ENCODE results near the gene LINS1. TPM values are rescaled to one million over a fixed set of nuclear protein-coding genes. Genes with fewer than 3 reads are reported as not detected.
A peak's percentile ranks its signal among the peaks of the same experiment; 100 is the strongest.

LINS1 gene
- total RNA-seq, 2 donors from 2014 or later = 15.5 to 32.3 TPM

DNA sequence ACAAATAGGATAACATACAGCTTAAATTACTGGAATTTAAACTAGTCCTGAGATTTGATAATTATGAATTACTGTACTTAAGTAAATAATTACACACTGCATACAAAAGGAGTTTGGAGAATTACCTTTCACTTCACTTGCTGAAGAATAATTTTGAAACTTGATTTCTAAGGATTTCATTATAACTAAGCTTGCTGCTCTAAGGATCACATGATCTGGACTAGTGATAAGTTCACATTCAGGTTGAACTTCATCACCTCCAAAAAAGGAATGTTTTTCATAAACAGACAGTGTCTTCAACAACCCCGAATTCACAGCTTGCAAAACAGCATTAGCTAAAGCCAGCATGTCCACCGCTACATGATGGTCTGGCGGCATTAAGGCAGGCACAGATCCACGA, 28.5 kb downstream of the LINS1 start:
- no peaks in the 10 kb centered on the region for H3K36me3 ChIP-seq
- intact Hi-C loops (cut with DNase I) = loop anchor here (2.0 to 5.0 kb wide), 2 partner anchors 223 to 646 kb away; no protein-coding TSS in a partner anchor
- no peaks in the 10 kb centered on the region for H3K4me1 ChIP-seq (replicated peaks)
- no peak overlapping the region for H3K4me3 ChIP-seq
- H3K9me3 ChIP-seq = no peaks in the 10 kb centered on the region
- no peak overlapping the region for H3K27ac ChIP-seq
- H3K27me3 ChIP-seq (replicated peaks; ENCODE audit: insufficient read depth) = no peaks in the 10 kb centered on the region
- 90% methylated on average over 4 of the region's 4 CpGs for WGBS
- DNase-seq (ENCODE audit: low spot score) = no peak
- no peak for TF ChIP-seq POLR2A (IDR thresholded peaks at IDR 0.05)
- TF ChIP-seq, protein P1, sequence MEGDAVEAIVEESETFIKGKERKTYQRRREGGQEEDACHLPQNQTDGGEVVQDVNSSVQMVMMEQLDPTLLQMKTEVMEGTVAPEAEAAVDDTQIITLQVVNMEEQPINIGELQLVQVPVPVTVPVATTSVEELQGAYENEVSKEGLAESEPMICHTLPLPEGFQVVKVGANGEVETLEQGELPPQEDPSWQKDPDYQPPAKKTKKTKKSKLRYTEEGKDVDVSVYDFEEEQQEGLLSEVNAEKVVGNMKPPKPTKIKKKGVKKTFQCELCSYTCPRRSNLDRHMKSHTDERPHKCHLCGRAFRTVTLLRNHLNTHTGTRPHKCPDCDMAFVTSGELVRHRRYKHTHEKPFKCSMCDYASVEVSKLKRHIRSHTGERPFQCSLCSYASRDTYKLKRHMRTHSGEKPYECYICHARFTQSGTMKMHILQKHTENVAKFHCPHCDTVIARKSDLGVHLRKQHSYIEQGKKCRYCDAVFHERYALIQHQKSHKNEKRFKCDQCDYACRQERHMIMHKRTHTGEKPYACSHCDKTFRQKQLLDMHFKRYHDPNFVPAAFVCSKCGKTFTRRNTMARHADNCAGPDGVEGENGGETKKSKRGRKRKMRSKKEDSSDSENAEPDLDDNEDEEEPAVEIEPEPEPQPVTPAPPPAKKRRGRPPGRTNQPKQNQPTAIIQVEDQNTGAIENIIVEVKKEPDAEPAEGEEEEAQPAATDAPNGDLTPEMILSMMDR (IDR thresholded peaks at IDR 0.05) = no peak
- no peak for TF ChIP-seq POLR2AphosphoS5 (IDR thresholded peaks at IDR 0.05)

GRCh38 chr15:100572362-100572983, 29.5 kb downstream of the LINS1 start:
- Histone ChIP-seq H3K4me3 (no peak overlapping the region), H3K4me1 (replicated peaks) (no peaks in the 10 kb centered on the region), H3K9me3 (no peaks in the 10 kb centered on the region), H3K27me3 (replicated peaks; ENCODE audit: insufficient read depth) (no peaks in the 10 kb centered on the region), H3K36me3 (no peaks in the 10 kb centered on the region), H3K27ac (no peak overlapping the region)
- no peak for TF ChIP-seq POLR2A (IDR thresholded peaks at IDR 0.05)
- TF ChIP-seq, protein P1 (IDR thresholded peaks at IDR 0.05) = peak in 3 of 4 experiments; percentile 53 to 61 (median 56)
- no peak for DNase-seq (ENCODE audit: low spot score)
- WGBS = 64% methylated on average over 4 of the region's 4 CpGs
- intact Hi-C loops (cut with DNase I) = loop anchor here (2.0 to 5.0 kb wide), 2 partner anchors 222 to 645 kb away; no protein-coding TSS in a partner anchor

DNA sequence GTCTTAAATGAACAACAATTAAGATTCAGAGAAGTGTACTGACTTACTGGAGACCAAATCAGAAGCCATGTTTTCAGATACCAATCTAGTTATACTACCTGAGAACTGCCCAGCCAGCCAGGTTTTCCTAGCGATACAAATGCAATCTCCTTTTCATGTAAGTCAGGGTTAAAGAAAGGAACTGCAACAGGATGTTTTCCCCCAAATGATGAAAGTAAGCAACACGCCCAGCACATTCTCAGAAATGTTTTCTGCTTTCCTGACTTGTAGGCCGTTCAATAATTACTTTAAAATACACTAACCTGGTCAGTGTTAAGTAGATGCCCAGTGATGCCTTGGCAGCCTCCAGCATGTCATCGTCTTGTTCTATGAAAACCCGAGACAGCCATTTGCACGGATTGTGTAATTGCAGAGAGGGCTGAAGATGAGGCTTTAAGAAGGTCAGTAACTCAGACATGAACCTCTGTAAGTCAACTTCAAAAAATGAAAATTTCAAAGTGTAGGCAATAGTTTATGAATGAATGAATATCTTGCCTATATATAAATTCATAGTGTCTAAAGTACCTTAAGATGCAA, 30.3 kb downstream of the LINS1 start:
- Histone ChIP-seq H3K9me3 (no peaks in the 10 kb centered on the region), H3K4me3 (no peak overlapping the region), H3K27ac (no peak overlapping the region), H3K36me3 (no peaks in the 10 kb centered on the region), H3K27me3 (replicated peaks; ENCODE audit: insufficient read depth) (no peaks in the 10 kb centered on the region), H3K4me1 (replicated peaks) (no peaks in the 10 kb centered on the region)
- TF ChIP-seq POLR2A (IDR thresholded peaks at IDR 0.05) (no peak), POLR2AphosphoS5 (IDR thresholded peaks at IDR 0.05) (no peak)
- 87% methylated on average over 6 of the region's 6 CpGs for WGBS
- intact Hi-C loops (cut with DNase I) = loop anchor here (2.0 to 5.0 kb wide), 2 partner anchors 221 to 644 kb away; no protein-coding TSS in a partner anchor
- DNase-seq (ENCODE audit: low spot score) = no peak

GRCh38 chr15:100570735-100571313, 31.2 kb downstream of the LINS1 start:
- intact Hi-C loops (cut with DNase I) = loop anchor here (5.0 kb wide), 1 partner anchor 644 kb away; no protein-coding TSS in a partner anchor

GRCh38 chr15:100570275-100570674, 31.7 kb downstream of the LINS1 start:
- Histone ChIP-seq H3K9me3 (no peaks in the 10 kb centered on the region), H3K4me3 (no peak overlapping the region), H3K36me3 (no peaks in the 10 kb centered on the region), H3K27ac (no peak overlapping the region), H3K4me1 (replicated peaks) (no peaks in the 10 kb centered on the region), H3K27me3 (replicated peaks; ENCODE audit: insufficient read depth) (no peaks in the 10 kb centered on the region)
- DNase-seq (ENCODE audit: low spot score) = no peak
- intact Hi-C loops (cut with DNase I) = loop anchor here (5.0 kb wide), 1 partner anchor 643 kb away; no protein-coding TSS in a partner anchor
- WGBS = 82% methylated on average over 3 of the region's 3 CpGs
- TF ChIP-seq POLR2A (IDR thresholded peaks at IDR 0.05) (no peak), POLR2AphosphoS5 (IDR thresholded peaks at IDR 0.05) (no peak)
- TF ChIP-seq, protein P1 (IDR thresholded peaks at IDR 0.05) = no peak

More at GRCh38 chr15:100570735-100571313, 31.2 kb downstream of the LINS1 start:
- no peaks in the 10 kb centered on the region for H3K36me3 ChIP-seq
- H3K9me3 ChIP-seq = no peaks in the 10 kb centered on the region
- no peak for DNase-seq (ENCODE audit: low spot score)
- H3K27ac ChIP-seq = no peak overlapping the region
- 89% methylated on average over 4 of the region's 4 CpGs for WGBS
- no peaks in the 10 kb centered on the region for H3K4me1 ChIP-seq (replicated peaks)
- no peak overlapping the region for H3K4me3 ChIP-seq
- TF ChIP-seq, protein P1 (IDR thresholded peaks at IDR 0.05) = no peak
- TF ChIP-seq POLR2AphosphoS5 (IDR thresholded peaks at IDR 0.05) = no peak
- TF ChIP-seq POLR2A (IDR thresholded peaks at IDR 0.05) = no peak
- no peaks in the 10 kb centered on the region for H3K27me3 ChIP-seq (replicated peaks; ENCODE audit: insufficient read depth)
